Hepatic stellate cell (primary cell): Measurements from ENCODE around the gene ADAM23.

ENCODE experiments used
- DNase-seq: peaks from one replicate; pipeline ENCODE4 v3.0.0; 2011; ENCODE audit warnings: low spot score

ADAM23 gene

DNA sequence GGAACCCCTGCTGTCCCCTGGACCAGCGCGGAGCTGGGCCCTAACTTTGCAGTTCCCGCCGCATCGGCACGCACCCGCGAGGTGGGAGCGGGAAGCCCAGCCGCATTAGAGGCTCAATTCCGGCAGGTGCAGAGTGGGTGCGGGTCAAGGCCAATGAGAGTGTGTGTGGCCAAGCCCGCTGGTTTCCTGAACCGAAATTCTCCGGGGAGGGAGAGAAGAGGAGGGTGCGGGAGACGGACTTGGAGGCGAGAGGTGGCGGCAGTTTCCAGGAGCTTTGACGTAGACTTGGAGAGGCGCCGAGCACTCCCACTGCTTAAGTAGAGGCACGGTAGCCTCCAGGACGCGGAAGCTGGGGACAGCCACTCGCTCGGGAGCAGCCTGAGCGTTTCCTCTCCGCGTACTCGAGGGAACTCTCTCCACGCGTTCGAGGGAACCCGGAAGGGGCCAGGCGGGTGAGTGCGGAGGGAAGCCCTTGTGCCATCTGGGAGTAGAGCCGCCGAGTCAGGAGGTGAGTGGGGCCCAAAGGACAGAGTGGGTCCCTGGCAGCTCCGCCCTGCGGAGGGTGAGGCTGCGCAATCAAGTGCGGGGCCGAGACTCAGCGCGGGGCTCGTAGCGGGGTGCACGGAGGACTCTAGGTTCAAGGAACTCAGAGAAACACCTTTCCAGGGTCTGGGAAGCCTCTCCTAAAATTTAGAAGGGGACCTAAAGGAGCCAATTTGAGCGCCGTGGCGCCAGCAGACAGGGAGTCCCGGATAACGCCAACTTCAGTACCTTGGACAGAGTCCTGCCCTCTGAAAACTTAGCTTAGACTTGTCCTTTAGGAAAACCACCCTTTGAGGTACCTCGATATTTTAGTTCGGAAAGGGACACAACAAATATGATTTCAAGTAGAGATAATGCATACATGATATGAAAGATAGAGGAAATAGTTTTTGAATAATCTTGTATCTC lies 199.0 kb downstream of the ADAM23 start, which contains the start of gene FAM237A:
Gene FAM237A (plus strand): TSS at position 413 of the 951 bp plus-strand sequence. CDS start 1,750 bp downstream, outside the sequence.
- DNase-seq: peak; percentile 36

DNA sequence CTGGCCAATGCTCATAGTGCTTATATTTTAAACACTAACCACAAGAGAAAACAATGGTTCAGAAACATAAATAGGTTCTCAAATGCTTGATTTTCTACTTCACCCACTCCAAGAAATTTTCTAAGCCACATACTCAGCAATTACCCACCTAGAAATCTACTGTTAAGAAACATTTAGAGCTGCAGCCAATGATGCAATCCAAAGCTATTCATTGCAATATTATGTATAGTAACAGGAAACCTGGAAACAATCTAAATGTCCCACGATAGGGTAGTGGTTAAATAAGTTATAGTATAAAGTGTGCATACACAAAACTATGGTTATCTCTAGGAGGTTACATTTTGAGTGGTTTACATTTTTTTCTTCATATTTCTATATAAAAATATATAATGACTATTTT lies 204.7 kb downstream of the ADAM23 start:
- no peak for DNase-seq

DNA sequence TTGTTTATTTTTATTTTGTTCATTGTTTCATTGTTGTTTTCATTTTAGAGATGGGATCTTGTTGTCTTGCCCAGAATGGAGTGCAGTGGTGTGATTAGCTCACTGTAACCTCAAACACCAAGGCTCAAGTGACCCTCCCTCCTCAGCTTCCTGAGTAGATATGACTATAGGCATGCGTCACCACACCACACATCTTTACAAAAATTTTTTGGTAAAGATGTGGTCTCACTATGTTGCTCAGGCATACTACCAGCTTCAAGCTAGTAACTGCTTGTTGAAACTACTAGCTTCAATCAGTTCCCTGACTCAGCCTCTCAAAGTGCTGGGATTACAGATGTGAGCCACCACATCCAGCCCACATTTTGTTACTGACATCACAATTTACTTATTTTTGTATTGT lies 213.8 kb downstream of the ADAM23 start:
- DNase-seq: no peak

DNA sequence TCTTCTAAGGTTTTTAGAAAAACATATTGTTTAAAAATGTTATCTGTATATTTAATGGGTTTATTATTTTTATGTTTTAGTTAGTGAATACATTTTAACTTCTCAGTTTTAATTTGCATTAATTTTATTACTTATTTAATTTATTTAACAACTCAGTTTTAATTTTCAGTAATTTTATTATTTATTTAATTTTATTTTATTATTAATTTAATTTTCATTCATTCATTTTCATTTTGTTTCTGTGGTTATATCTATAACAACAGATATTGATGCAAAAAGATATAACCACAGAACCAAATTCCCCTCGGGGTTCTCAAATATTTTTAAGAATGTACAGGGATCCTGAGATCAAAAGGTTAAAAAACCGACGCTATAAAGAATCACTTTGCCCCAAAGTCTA lies 221.9 kb downstream of the ADAM23 start:
- no peak for DNase-seq
